Measurements from ENCODE around the gene ALPI. TPM values are rescaled to one million over a fixed set of nuclear protein-coding genes. Genes with fewer than 3 reads are reported as not detected.

Gene ALPI
- total RNA-seq, 1 experiment from 2014 or later, result 5.3 TPM

GRCh38 chr2:232434091-232434490, 21.9 kb upstream of the ALPI start:
- DNase-seq, result no peak
- H3K9me3 Mint-ChIP-seq (ENCODE audit: unreplicated experiment), result no peaks in the 10 kb centered on the region
- POLR2A ChIA-PET, result no interaction called here
- Histone ChIP-seq H3K4me3 (ENCODE audit: low read depth, low read length) (no peak overlapping the region), H3K9me3 (no peaks in the 10 kb centered on the region), H3K27me3 (replicated peaks; ENCODE audit: control insufficient read depth, insufficient read depth, low read length) (no peaks in the 10 kb centered on the region), H3K36me3 (ENCODE audit: control insufficient read depth, insufficient read depth, low read length) (no peaks in the 10 kb centered on the region), H3K4me1 (no peaks in the 10 kb centered on the region)
- CTCF ChIA-PET, result interaction anchor here (0.7 kb wide), 1 partner anchor 80 kb away, joined by 3 read pairs; no protein-coding TSS in a partner anchor
- no peaks in the 10 kb centered on the region for H3K27me3 Mint-ChIP-seq (ENCODE audit: insufficient read depth, unreplicated experiment)
- H3K27ac Mint-ChIP-seq (ENCODE audit: unreplicated experiment), result no peak overlapping the region
- H3K36me3 Mint-ChIP-seq (ENCODE audit: insufficient read depth, unreplicated experiment), result no peaks in the 10 kb centered on the region
- intact Hi-C loops (cut with micrococcal nuclease; ENCODE audit: unreplicated experiment), result no loop called here
- no peak for TF ChIP-seq CTCF (IDR thresholded peaks at IDR 0.05; ENCODE audit: insufficient read depth in 1 of 2, low read depth in 1 of 2, low read length in 1 of 2, severe bottlenecking in 1 of 2, unreplicated experiment in 1 of 2)
- no peaks in the 10 kb centered on the region for H3K4me1 Mint-ChIP-seq (ENCODE audit: low read depth, unreplicated experiment)
- no TSS peak for BruUV-seq (replicated peaks)
- H3K4me3 Mint-ChIP-seq (ENCODE audit: unreplicated experiment), result no peak overlapping the region

GRCh38 chr2:232434563-232435374, 21.2 kb upstream of the ALPI start:
- Histone ChIP-seq H3K4me1 (no peaks in the 10 kb centered on the region), H3K36me3 (ENCODE audit: control insufficient read depth, insufficient read depth, low read length) (no peaks in the 10 kb centered on the region), H3K9me3 (no peaks in the 10 kb centered on the region), H3K4me3 (ENCODE audit: low read depth, low read length) (no peak overlapping the region), H3K27me3 (replicated peaks; ENCODE audit: control insufficient read depth, insufficient read depth, low read length) (no peaks in the 10 kb centered on the region)
- Mint-ChIP-seq H3K36me3 (ENCODE audit: insufficient read depth, unreplicated experiment) (no peaks in the 10 kb centered on the region), H3K9me3 (ENCODE audit: unreplicated experiment) (no peaks in the 10 kb centered on the region), H3K27me3 (ENCODE audit: insufficient read depth, unreplicated experiment) (no peaks in the 10 kb centered on the region), H3K4me1 (ENCODE audit: low read depth, unreplicated experiment) (no peaks in the 10 kb centered on the region), H3K27ac (ENCODE audit: unreplicated experiment) (no peak overlapping the region), H3K4me3 (ENCODE audit: unreplicated experiment) (no peak overlapping the region)
- ChIA-PET POLR2A (interaction anchor here (0.6 kb wide), 1 partner anchor 49 kb away, joined by 3 read pairs; no protein-coding TSS in a partner anchor), CTCF (no interaction called here)
- DNase-seq, result no peak
- intact Hi-C loops (cut with micrococcal nuclease; ENCODE audit: unreplicated experiment), result loop anchor here (5.0 kb wide), 2 partner anchors 92 to 507 kb away; partner anchors contain the start of gene NPPC
- no peak for TF ChIP-seq CTCF (IDR thresholded peaks at IDR 0.05; ENCODE audit: insufficient read depth in 1 of 2, low read depth in 1 of 2, low read length in 1 of 2, severe bottlenecking in 1 of 2, unreplicated experiment in 1 of 2)
- no TSS peak for BruUV-seq (replicated peaks)

GRCh38 chr2:232435375-232435648, 20.6 kb upstream of the ALPI start:
- H3K27ac Mint-ChIP-seq (ENCODE audit: unreplicated experiment), result no peak overlapping the region
- no peaks in the 10 kb centered on the region for H3K36me3 ChIP-seq (ENCODE audit: control insufficient read depth, insufficient read depth, low read length)
- no peaks in the 10 kb centered on the region for H3K36me3 Mint-ChIP-seq (ENCODE audit: insufficient read depth, unreplicated experiment)
- H3K4me3 Mint-ChIP-seq (ENCODE audit: unreplicated experiment), result no peak overlapping the region
- H3K27me3 ChIP-seq (replicated peaks; ENCODE audit: control insufficient read depth, insufficient read depth, low read length), result no peaks in the 10 kb centered on the region
- ChIA-PET CTCF (no interaction called here), POLR2A (interaction anchor here (0.6 kb wide), 1 partner anchor 49 kb away, joined by 3 read pairs; no protein-coding TSS in a partner anchor)
- no peaks in the 10 kb centered on the region for H3K9me3 Mint-ChIP-seq (ENCODE audit: unreplicated experiment)
- H3K4me1 ChIP-seq, result no peaks in the 10 kb centered on the region
- no peak for DNase-seq
- TF ChIP-seq CTCF (IDR thresholded peaks at IDR 0.05; ENCODE audit: insufficient read depth in 1 of 2, low read depth in 1 of 2, low read length in 1 of 2, severe bottlenecking in 1 of 2, unreplicated experiment in 1 of 2), result no peak
- BruUV-seq (replicated peaks), result no TSS peak
- no peaks in the 10 kb centered on the region for H3K27me3 Mint-ChIP-seq (ENCODE audit: insufficient read depth, unreplicated experiment)
- no peaks in the 10 kb centered on the region for H3K9me3 ChIP-seq
- H3K4me1 Mint-ChIP-seq (ENCODE audit: low read depth, unreplicated experiment), result no peaks in the 10 kb centered on the region
- H3K4me3 ChIP-seq (ENCODE audit: low read depth, low read length), result no peak overlapping the region
- intact Hi-C loops (cut with micrococcal nuclease; ENCODE audit: unreplicated experiment), result loop anchor here (5.0 kb wide), 2 partner anchors 93 to 508 kb away; partner anchors contain the start of gene NPPC
